K562 (cell line): ENCODE data around the gene TMEM168. TPM values are rescaled to one million over a fixed set of nuclear protein-coding genes. Genes with fewer than 3 reads are reported as not detected.

Experiments used
- ATAC-seq: fragments of 200-7000 bp; cut with Tn5 transposase; 3 replicates; pipeline ENCODE4 v1.9.1; 2020; ENCODE audit warnings: moderate library complexity
- BruUV-seq: library from RNA; stranded (reverse); fragments of 400-500 nt; replicated peaks from 2 replicates; lab custom pipeline; 2021; lab: Mats Ljungman, UMichigan
- CTCF ChIA-PET: fragments of 300-600 bp; formaldehyde crosslinking; extraction: SDS; loops from one replicate; lab custom pipeline; 2021; ENCODE audit warnings: low intra/inter-chr PET ratio; lab: Yijun Ruan, JAX
- POLR2A ChIA-PET: fragments of 300-600, 350-650 bp; sonication (Branson Sonifier 250); formaldehyde crosslinking; extraction: SDS; loops from one replicate; lab custom pipeline; 2021; ENCODE audit warnings: antibody characterized with exemption, inconsistent platforms; lab: Yijun Ruan, JAX
- DNase-seq, 4 experiments: peaks; one replicate each; pipeline versions ENCODE4 v3.0.0 to v3.0.0-alpha.2; 2011 to 2018; ENCODE audit warnings: low spot score in 3 of 4, mixed read lengths in 3 of 4; ENCODE audit errors: extremely low read depth in 1 of 4
- FAIRE-seq: peaks from 2 replicates; lab custom pipeline; 2011; peaks lifted over from hg19 to GRCh38; lab: Jason Lieb, UNC
- H2AFZ ChIP-seq: 2 replicates; pipeline ENCODE4 v1.6.0; 2011; ENCODE audit warnings: low read depth, low read length, control low read depth, inconsistent platforms
- H3K27ac ChIP-seq: fragments of 200-600 bp; 3 replicates; pipeline ENCODE4 v1.8.0; 2011; ENCODE audit warnings: low read depth, mild to moderate bottlenecking, control low read depth, inconsistent platforms, low read length, moderate library complexity, mixed read lengths; ENCODE audit errors: extremely low read depth
- H3K27me3 ChIP-seq, 2 experiments: fragments of 300-600 bp in 1 of 2; 2 replicates in 1 of 2; 3 replicates in 1 of 2; pipeline versions ENCODE4 v1.6.0 to v1.8.0; 2011; ENCODE audit warnings: inconsistent platforms in 2 of 2, low read length in 2 of 2, mild to moderate bottlenecking in 1 of 2, mixed read lengths in 1 of 2, moderate library complexity in 1 of 2; ENCODE audit not compliant: control insufficient read depth in 2 of 2, insufficient read depth in 2 of 2
- H3K36me3 ChIP-seq: fragments of 300-600 bp; 3 replicates; pipeline ENCODE4 v1.8.0; 2011; ENCODE audit warnings: mild to moderate bottlenecking, low read length, inconsistent platforms; ENCODE audit not compliant: control insufficient read depth, insufficient read depth
- H3K4me1 ChIP-seq, 2 experiments: fragments of 200-600 bp in 1 of 2; replicated peaks in 1 of 2; 2 replicates in 1 of 2; 3 replicates in 1 of 2; pipeline versions ENCODE4 v1.5.1 to v1.8.0; 2011; ENCODE audit warnings: inconsistent platforms in 2 of 2, low read length in 2 of 2, mild to moderate bottlenecking in 1 of 2, mixed read lengths in 1 of 2, moderate library complexity in 1 of 2; ENCODE audit not compliant: control insufficient read depth in 2 of 2, insufficient read depth in 2 of 2
- H3K4me2 ChIP-seq: 2 replicates; pipeline ENCODE4 v1.6.1; 2011; ENCODE audit warnings: low read length, control low read depth, inconsistent platforms, mixed read lengths; ENCODE audit not compliant: insufficient read depth
- H3K4me3 ChIP-seq: fragments of 200-600 bp; sonication (generic), shearing (Covaris generic); 2 replicates; pipeline ENCODE4 v1.5.1; 2016; ENCODE audit warnings: control low read depth, inconsistent platforms
- H3K79me2 ChIP-seq: fragments of 200-600 bp; 3 replicates; pipeline ENCODE4 v1.8.0; 2011; ENCODE audit warnings: low read length, inconsistent platforms; ENCODE audit not compliant: control insufficient read depth, insufficient read depth
- H3K9ac ChIP-seq, 2 experiments: 2 replicates each; pipeline versions ENCODE4 v1.6.0 to v1.6.1; 2011; ENCODE audit warnings: low read depth in 2 of 2, low read length in 2 of 2, control low read depth in 1 of 2, inconsistent platforms in 1 of 2, mild to moderate bottlenecking in 1 of 2, mixed read lengths in 1 of 2; ENCODE audit not compliant: insufficient read depth in 1 of 2
- H3K9me1 ChIP-seq: one replicate; pipeline ENCODE4 v1.6.0; 2011; ENCODE audit warnings: inconsistent platforms, mild to moderate bottlenecking, low read length, moderate library complexity; ENCODE audit not compliant: control insufficient read depth, insufficient read depth
- H3K9me3 ChIP-seq: replicated peaks from 2 replicates; pipeline ENCODE4 v1.5.1; 2011; ENCODE audit warnings: low read depth, low read length, inconsistent platforms; ENCODE audit not compliant: control insufficient read depth, insufficient read depth
- H4K20me1 ChIP-seq: replicated peaks from 2 replicates; pipeline ENCODE4 v1.6.1; 2011; ENCODE audit warnings: low read length, inconsistent platforms, mixed read lengths; ENCODE audit not compliant: control insufficient read depth, insufficient read depth
- ARID1B ChIP-seq: fragments of 450-650 bp; IDR thresholded peaks from 2 replicates; pipeline ENCODE4 v1.6.1; 2016; ENCODE audit warnings: antibody characterized with exemption, mild to moderate bottlenecking, inconsistent platforms
- ARID2 ChIP-seq: fragments of 450-650 bp; IDR thresholded peaks from 2 replicates; pipeline ENCODE4 v1.6.1; 2017; ENCODE audit warnings: antibody characterized with exemption, mild to moderate bottlenecking
- BCLAF1 ChIP-seq, 2 experiments: fragments of 450-650 bp in 1 of 2; IDR thresholded peaks; 2 replicates each; pipeline ENCODE4 v1.6.1; 2011 to 2017; ENCODE audit warnings: low read depth in 2 of 2, antibody characterized with exemption in 1 of 2, borderline replicate concordance in 1 of 2, low read length in 1 of 2, mild to moderate bottlenecking in 1 of 2, mixed read lengths in 1 of 2; ENCODE audit not compliant: control insufficient read depth in 1 of 2
- EHMT2 ChIP-seq: fragments of 450-650 bp; IDR thresholded peaks from 2 replicates; pipeline ENCODE4 v1.6.1; 2018; ENCODE audit warnings: antibody characterized with exemption
- MAFK ChIP-seq: IDR thresholded peaks from 2 replicates; pipeline ENCODE4 v1.6.1; 2011; ENCODE audit warnings: low read length, improper control_type of control experiment
- PHB2 ChIP-seq: fragments of 450-650 bp; IDR thresholded peaks from 2 replicates; pipeline ENCODE4 v1.6.1; 2017; ENCODE audit warnings: low read depth
- PURB ChIP-seq: sonication (generic); formaldehyde crosslinking; IDR thresholded peaks from 2 replicates; pipeline ENCODE4 v1.9.0; 2021; ENCODE audit warnings: low read depth, mild to moderate bottlenecking, missing genetic modification reagents
- RBFOX2 ChIP-seq: fragments of 200-400 bp; formaldehyde crosslinking; IDR thresholded peaks from 2 replicates; pipeline ENCODE4 v1.6.1; 2017; ENCODE audit warnings: low read depth, mild to moderate bottlenecking, low read length, moderate library complexity
- RBM39 ChIP-seq: fragments of 200-400 bp; formaldehyde crosslinking; optimal IDR thresholded peaks from 2 replicates; pipeline ENCODE3; 2018; ENCODE audit warnings: low read depth, low read length
- TARDBP ChIP-seq: fragments of 450-650 bp; IDR thresholded peaks from 2 replicates; pipeline ENCODE4 v1.6.1; 2016
- ZFPM2 ChIP-seq: fragments of 250-450 bp; sonication (Bioruptor Pico); IDR thresholded peaks from 2 replicates; pipeline ENCODE4 v1.5.1; 2022; ENCODE audit warnings: mild to moderate bottlenecking
- ZNF3 ChIP-seq: fragments of 250-450 bp; sonication (Bioruptor Pico); IDR thresholded peaks from 2 replicates; pipeline ENCODE4 v1.5.0; 2021; ENCODE audit warnings: mild to moderate bottlenecking, moderate library complexity
- WGBS: fragments of 100-300 bp; shearing (Covaris generic); methylation state at CpG from one replicate; pipeline ENCODE4 v1.1.6; 2016; ENCODE audit warnings: low coverage, mixed read lengths; ENCODE audit not compliant: insufficient coverage; ENCODE audit errors: missing lambda C conversion rate; 5-methylcytosine and 5-hydroxymethylcytosine counted together
- in situ Hi-C: fragments of 300-500 bp; cut with MboI; formaldehyde crosslinking; loops from 4 replicates; pipeline ENCODE4 v1.15.0; 2018; ENCODE audit warnings: inconsistent platforms, mixed read lengths
- intact Hi-C: fragments of 100-400 bp; cut with micrococcal nuclease; formaldehyde crosslinking; loops from 2 replicates; pipeline ENCODE4 v1.14.2; 2022
- polyA plus RNA-seq, 8 experiments: library from polyadenylated mRNA; depleted of rRNA in 4 of 8; stranded (reverse) in 5 of 8; unstranded in 3 of 8; fragments of >200 nt; fragmentation: Nextera tagmentation in 2 of 8; fragmentation: Illumina TruSeq in 1 of 8; extraction: Ambion mirVana in 2 of 8; extraction: Trizol in 1 of 8; gene quantifications; 2 replicates each; pipeline versions ENCODE4 v1.2.1 to v1.2.3, GENCODE V29; 2011 to 2014; ENCODE audit warnings: inconsistent platforms in 1 of 8, missing spikeins in 1 of 8
- total RNA-seq, 7 experiments: library from RNA; depleted of rRNA in 6 of 7; stranded (reverse); fragments of >200 nt in 6 of 7; fragmentation: Illumina TruSeq in 2 of 7; extraction: Trizol in 2 of 7; gene quantifications; 2 replicates each; pipeline versions ENCODE4 v1.2.1 to v1.2.3, GENCODE V29; 2011 to 2021; ENCODE audit warnings: low replicate concordance in 1 of 7
- TF ChIP-seq, protein P1 (sequence below): fragments of 450-650 bp; IDR thresholded peaks from 2 replicates; pipeline ENCODE4 v1.6.1; 2016; ENCODE audit warnings: mild to moderate bottlenecking

TMEM168 gene
- total and polyA plus RNA-seq, 9 of the 15 experiments (the other 6 are each of a cell fraction or from before 2014, with no cell fraction given), result 19.7 to 50.7 (median 25.4) TPM

DNA sequence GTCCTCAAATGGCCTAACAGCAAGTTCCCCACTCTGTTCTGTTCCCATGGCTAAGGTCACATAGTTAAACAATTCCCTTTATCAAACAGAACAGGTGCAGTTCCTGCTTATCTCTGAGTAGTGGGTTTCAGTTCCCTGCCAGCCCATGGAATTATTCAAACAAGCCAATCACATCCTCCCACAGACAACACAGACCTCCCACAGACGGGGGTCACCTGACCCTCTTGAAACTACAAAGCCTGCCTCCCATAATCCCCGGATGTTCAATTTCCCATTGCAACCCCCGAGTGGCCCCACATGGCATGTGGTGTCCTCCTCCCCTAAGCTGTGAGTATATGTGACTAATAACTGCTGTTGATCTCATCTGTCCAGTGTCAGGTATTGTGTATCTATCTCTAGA, 64.1 kb downstream of the TMEM168 start:
- no peaks in the 10 kb centered on the region for H3K79me2 ChIP-seq
- 0% methylated on average over 3 of the region's 3 CpGs for WGBS
- no peak overlapping the region for H2AFZ ChIP-seq
- no peaks in the 10 kb centered on the region for H3K4me1 ChIP-seq
- ChIA-PET POLR2A (no interaction called here), CTCF (no interaction called here)
- intact Hi-C loops (no loop called here), in situ Hi-C loops (no loop called here)
- ATAC-seq (peak; percentile 75), DNase-seq (peak; percentile 31 to 45 (median 36)), FAIRE-seq (no peak)
- BruUV-seq, result no TSS peak
- no peaks in the 10 kb centered on the region for H4K20me1 ChIP-seq
- no peaks in the 10 kb centered on the region for H3K9me1 ChIP-seq
- no peaks in the 10 kb centered on the region for H3K9me3 ChIP-seq
- no peak overlapping the region for H3K9ac ChIP-seq
- H3K27ac ChIP-seq, result no peak overlapping the region
- H3K4me2 ChIP-seq, result no peak overlapping the region
- no peaks in the 10 kb centered on the region for H3K27me3 ChIP-seq
- H3K4me3 ChIP-seq, result no peak overlapping the region
- no peaks in the 10 kb centered on the region for H3K36me3 ChIP-seq
- TF ChIP-seq RBM39 (no peak), ARID2 (no peak), ARID1B (peak; percentile 67), ZFPM2 (no peak), EHMT2 (no peak), MAFK (no peak), TARDBP (no peak), PURB (CRISPR knock-in tag) (no peak), BCLAF1 (IDR thresholded peaks at IDR 0.05; ENCODE audit: borderline replicate concordance in 1 of 2, control insufficient read depth in 1 of 2, low read depth in 2 of 2, low read length in 1 of 2) (no peak), ZNF3 (no peak), PHB2 (no peak), RBFOX2 (no peak)
- TF ChIP-seq, protein P1, sequence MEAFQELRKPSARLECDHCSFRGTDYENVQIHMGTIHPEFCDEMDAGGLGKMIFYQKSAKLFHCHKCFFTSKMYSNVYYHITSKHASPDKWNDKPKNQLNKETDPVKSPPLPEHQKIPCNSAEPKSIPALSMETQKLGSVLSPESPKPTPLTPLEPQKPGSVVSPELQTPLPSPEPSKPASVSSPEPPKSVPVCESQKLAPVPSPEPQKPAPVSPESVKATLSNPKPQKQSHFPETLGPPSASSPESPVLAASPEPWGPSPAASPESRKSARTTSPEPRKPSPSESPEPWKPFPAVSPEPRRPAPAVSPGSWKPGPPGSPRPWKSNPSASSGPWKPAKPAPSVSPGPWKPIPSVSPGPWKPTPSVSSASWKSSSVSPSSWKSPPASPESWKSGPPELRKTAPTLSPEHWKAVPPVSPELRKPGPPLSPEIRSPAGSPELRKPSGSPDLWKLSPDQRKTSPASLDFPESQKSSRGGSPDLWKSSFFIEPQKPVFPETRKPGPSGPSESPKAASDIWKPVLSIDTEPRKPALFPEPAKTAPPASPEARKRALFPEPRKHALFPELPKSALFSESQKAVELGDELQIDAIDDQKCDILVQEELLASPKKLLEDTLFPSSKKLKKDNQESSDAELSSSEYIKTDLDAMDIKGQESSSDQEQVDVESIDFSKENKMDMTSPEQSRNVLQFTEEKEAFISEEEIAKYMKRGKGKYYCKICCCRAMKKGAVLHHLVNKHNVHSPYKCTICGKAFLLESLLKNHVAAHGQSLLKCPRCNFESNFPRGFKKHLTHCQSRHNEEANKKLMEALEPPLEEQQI, result peak; percentile 51; the same call in 1 of the 2 replicates
